Measurements from ENCODE around the gene DSCAML1.

DNA sequence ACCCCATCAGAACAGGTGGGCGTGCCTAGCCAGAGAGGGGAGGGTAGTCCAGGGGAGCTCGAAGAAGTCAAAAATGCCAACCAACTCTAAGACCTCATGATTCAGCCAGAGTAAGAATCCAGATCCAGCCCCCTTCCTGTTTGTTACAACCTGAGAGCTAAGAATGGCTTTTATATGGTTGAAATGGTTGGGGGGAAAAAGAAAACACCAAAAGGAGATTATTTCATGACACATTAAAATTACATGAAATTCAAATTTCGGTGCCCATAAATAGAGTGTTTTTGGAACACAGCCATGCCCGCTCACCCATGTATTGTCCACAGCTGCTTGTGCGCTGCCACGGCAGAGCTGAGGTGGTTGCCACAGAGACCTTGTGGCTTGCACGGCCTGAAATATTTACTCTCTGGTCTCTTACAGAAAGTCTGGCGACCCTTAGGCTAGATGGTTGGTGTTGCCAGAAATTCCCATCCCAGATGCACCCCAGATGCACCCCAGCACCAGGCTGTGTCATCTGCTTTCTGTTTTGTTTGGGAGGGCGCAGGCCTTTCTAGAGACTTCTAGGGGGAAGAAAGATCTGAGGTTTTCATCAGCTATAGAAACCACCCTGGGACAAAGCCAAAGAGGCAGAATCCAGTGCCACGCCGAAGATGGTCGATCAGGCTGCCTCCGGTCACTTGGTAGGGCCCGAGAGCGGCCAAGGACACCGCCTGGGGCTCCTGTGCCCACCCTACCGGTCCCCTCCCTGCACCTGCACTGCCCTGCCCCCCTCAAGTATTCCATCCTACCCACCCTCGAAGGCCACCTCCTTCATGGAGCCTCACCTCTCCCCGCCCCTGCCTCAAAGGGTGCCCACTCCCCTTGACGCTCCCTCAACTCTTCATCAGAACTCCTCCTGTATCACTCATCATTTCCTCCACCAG, 80.2 kb downstream of the DSCAML1 start:
- TF ChIP-seq CTCF (IDR thresholded peaks at IDR 0.05) (no peak), POLR2A (IDR thresholded peaks at IDR 0.05) (no peak)

Measured in uterus (tissue), 2 donors.